Thyroid gland (tissue), 4 donors: Measurements from ENCODE around the gene EIF4E. TPM values are rescaled to one million over a fixed set of nuclear protein-coding genes. Genes with fewer than 3 reads are reported as not detected.
"Not testable (repeated sequence)": the region's sequence is repeated elsewhere in the genome, so short reads cannot be mapped to it uniquely, and the experiment has no call there.

Experiments
- DNase-seq, 2 donors: peaks; one replicate each; pipeline ENCODE4 v3.0.0-alpha.2; 2019
- H3K27ac ChIP-seq, 3 donors: fragments of 200-600 bp; sonication (generic); 1 replicate in 2 of 3; 2 replicates in 1 of 3; pipeline ENCODE4 v1.5.1; 2016 to 2019; ENCODE audit warnings: mild to moderate bottlenecking in 1 of 3, moderate library complexity in 1 of 3
- H3K27me3 ChIP-seq: fragments of 200-600 bp; sonication (generic); one replicate; pipeline ENCODE4 v1.5.1; 2019
- H3K36me3 ChIP-seq, 2 donors: fragments of 200-600 bp; sonication (generic); one replicate each; pipeline ENCODE4 v1.5.1; 2016 to 2019
- H3K4me1 ChIP-seq, 2 donors: fragments of 200-600 bp; sonication (generic); one replicate each; pipeline ENCODE4 v1.5.1; 2017 to 2019
- H3K4me3 ChIP-seq, 3 donors: fragments of 200-600 bp; sonication (generic); replicated peaks in 1 of 3; 1 replicate in 2 of 3; 2 replicates in 1 of 3; pipeline ENCODE4 v1.5.1; 2016; ENCODE audit warnings: mild to moderate bottlenecking in 1 of 3
- H3K9me3 ChIP-seq: fragments of 200-600 bp; sonication (generic); one replicate; pipeline ENCODE4 v1.5.1; 2017
- CTCF ChIP-seq, 6 experiments: fragments of 200-600 bp in 3 of 6; fragments of 450-650 bp in 3 of 6; sonication (generic) in 3 of 6; IDR thresholded peaks; one replicate each; pipeline ENCODE4 v1.5.1; 2016 to 2019; ENCODE audit warnings: antibody characterized with exemption in 6 of 6, mild to moderate bottlenecking in 2 of 6, inconsistent platforms in 1 of 6, moderate library complexity in 1 of 6
- POLR2A ChIP-seq, 2 donors: fragments of 450-650 bp; IDR thresholded peaks; one replicate each; pipeline ENCODE4 v1.6.1; 2017; ENCODE audit warnings: antibody characterized with exemption in 2 of 2, mild to moderate bottlenecking in 2 of 2, moderate library complexity in 1 of 2
- WGBS, 2 donors: methylation state at CpG; one replicate each; pipeline ENCODE4 v1.1.5; 2017; 5-methylcytosine and 5-hydroxymethylcytosine counted together
- intact Hi-C: fragments of 100-400 bp; cut with DNase I; formaldehyde crosslinking; loops from one replicate; pipeline ENCODE4 v1.15.1; 2023
- total RNA-seq, 4 donors: library from RNA; depleted of rRNA; stranded (reverse); fragments of >200 nt; gene quantifications; one replicate each; pipeline ENCODE4 v1.2.3, GENCODE V29; 2016

Gene EIF4E
- total RNA-seq, 4 donors from 2014 or later: 86.5 to 149 (median 128) TPM

GRCh38 chr4:98899277-98899676 is 29.7 kb downstream of the EIF4E start:
- no peaks in the 10 kb centered on the region for H3K4me1 ChIP-seq
- H3K4me3 ChIP-seq: no peak overlapping the region
- no peaks in the 10 kb centered on the region for H3K27me3 ChIP-seq
- intact Hi-C loops: no loop called here
- DNase-seq: no peak
- H3K27ac ChIP-seq: no peak overlapping the region
- 95 to 98% methylated on average over 1 of the region's 1 CpG for WGBS, 2 donors
- no peaks in the 10 kb centered on the region for H3K36me3 ChIP-seq
- no peaks in the 10 kb centered on the region for H3K9me3 ChIP-seq
- TF ChIP-seq CTCF (IDR thresholded peaks at IDR 0.05) (no peak), POLR2A (IDR thresholded peaks at IDR 0.05) (no peak)

GRCh38 chr4:98891478-98892337 is 37.2 kb downstream of the EIF4E start:
- no peak for DNase-seq
- H3K4me1 ChIP-seq: peaks cover 0 to 7% of the 10 kb centered on the region in 2 donors
- H3K27ac ChIP-seq: no peak overlapping the region
- H3K9me3 ChIP-seq: no peaks in the 10 kb centered on the region
- H3K36me3 ChIP-seq: peaks cover 6% of the 10 kb centered on the region in 2 donors
- 97 to 98% methylated on average over 11 of the region's 11 CpGs for WGBS, 2 donors
- intact Hi-C loops: no loop called here
- no peaks in the 10 kb centered on the region for H3K27me3 ChIP-seq
- TF ChIP-seq CTCF (IDR thresholded peaks at IDR 0.05): no peak
- TF ChIP-seq POLR2A (IDR thresholded peaks at IDR 0.05): no peak
- no peak overlapping the region for H3K4me3 ChIP-seq

GRCh38 chr4:98890702-98891455 is 38.1 kb downstream of the EIF4E start:
- no peak overlapping the region for H3K27ac ChIP-seq
- no peak for DNase-seq
- no peaks in the 10 kb centered on the region for H3K9me3 ChIP-seq
- H3K4me1 ChIP-seq: peaks cover 0 to 7% of the 10 kb centered on the region in 2 donors
- 76 to 80% methylated on average over 6 of the region's 6 CpGs for WGBS, 2 donors
- H3K36me3 ChIP-seq: peaks cover 14 to 15% of the 10 kb centered on the region in 2 donors
- H3K27me3 ChIP-seq: no peaks in the 10 kb centered on the region
- no peak overlapping the region for H3K4me3 ChIP-seq
- TF ChIP-seq CTCF (IDR thresholded peaks at IDR 0.05): no peak
- no peak for TF ChIP-seq POLR2A (IDR thresholded peaks at IDR 0.05)
- intact Hi-C loops: no loop called here

GRCh38 chr4:98887145-98887544 is 41.8 kb downstream of the EIF4E start:
- Histone ChIP-seq H3K36me3 (peaks cover 24% of the 10 kb centered on the region in 2 donors), H3K4me3 (no peak overlapping the region), H3K27ac (no peak overlapping the region), H3K4me1 (peaks cover 0 to 7% of the 10 kb centered on the region in 2 donors), H3K9me3 (no peaks in the 10 kb centered on the region), H3K27me3 (no peaks in the 10 kb centered on the region)
- TF ChIP-seq POLR2A (IDR thresholded peaks at IDR 0.05): no peak
- TF ChIP-seq CTCF (IDR thresholded peaks at IDR 0.05): no peak
- DNase-seq: no peak
- WGBS, 2 donors: 94 to 97% methylated on average over 2 of the region's 2 CpGs
- intact Hi-C loops: no loop called here

- intact Hi-C loops, H3K4me3 ChIP-seq, DNase-seq, H3K27ac ChIP-seq, H3K4me1 ChIP-seq, H3K27me3 ChIP-seq, H3K9me3 ChIP-seq: not testable (repeated sequence)
- H3K36me3 ChIP-seq: peaks cover 28% of the 10 kb centered on the region in 2 donors
- WGBS, 2 donors: 96 to 97% methylated on average over 2 of the region's 2 CpGs
Observed at GRCh38 chr4:98886382-98886781, 42.6 kb downstream of the EIF4E start.

GRCh38 chr4:98880884-98881283 is 48.0 kb downstream of the EIF4E start:
- H3K27me3 ChIP-seq, intact Hi-C loops, H3K27ac ChIP-seq, H3K9me3 ChIP-seq, H3K4me1 ChIP-seq, H3K4me3 ChIP-seq, DNase-seq: not testable (repeated sequence)
- peaks cover 14% of the 10 kb centered on the region in 2 donors for H3K36me3 ChIP-seq
- 95 to 96% methylated on average over 4 of the region's 4 CpGs for WGBS, 2 donors
